A673 (cell line): ENCODE measurements around the gene CWC15. TPM values are rescaled to one million over a fixed set of nuclear protein-coding genes. Genes with fewer than 3 reads are reported as not detected.
"Not testable (repeated sequence)": the region's sequence is repeated elsewhere in the genome, so short reads cannot be mapped to it uniquely, and the experiment has no call there.

Experiments
- BruUV-seq: library from RNA; stranded (reverse); fragments of 400-500 nt; replicated peaks from 2 replicates; lab custom pipeline; 2021; lab: Mats Ljungman, UMichigan
- CTCF ChIA-PET: fragments of 300-600 bp; sonication (Branson Sonifier 250); formaldehyde crosslinking; loops from one replicate; lab custom pipeline; 2022; ENCODE audit warnings: antibody characterized with exemption; lab: Charles Lee
- POLR2A ChIA-PET: fragments of 300-600 bp; sonication (Branson Sonifier 250); formaldehyde crosslinking; loops from one replicate; lab custom pipeline; 2022; ENCODE audit warnings: antibody characterized with exemption; ENCODE audit not compliant: low non-redundant PET; lab: Charles Lee
- DNase-seq: peaks from one replicate; pipeline ENCODE4 v3.0.0-alpha.2; 2015; ENCODE audit warnings: low spot score
- H3K27ac ChIP-seq: fragments of 200-600 bp; sonication (generic); 2 replicates; pipeline ENCODE4 v1.5.1; 2016; ENCODE audit warnings: mixed run types, low read depth, mild to moderate bottlenecking, mixed read lengths, antibody characterized with exemption, low read length; ENCODE audit not compliant: poor library complexity, severe bottlenecking
- H3K27me3 ChIP-seq: fragments of 200-600 bp; sonication (generic); replicated peaks from 2 replicates; pipeline ENCODE4 v1.6.1; 2017; ENCODE audit warnings: mixed run types, low read depth, mild to moderate bottlenecking, mixed read lengths, antibody characterized with exemption, low read length; ENCODE audit not compliant: insufficient read depth, poor library complexity
- H3K36me3 ChIP-seq: fragments of 200-600 bp; sonication (generic); 2 replicates; pipeline ENCODE4 v1.6.1; 2016; ENCODE audit warnings: mixed run types, mild to moderate bottlenecking, mixed read lengths, antibody characterized with exemption, low read length; ENCODE audit not compliant: insufficient read depth, poor library complexity, severe bottlenecking
- H3K4me1 ChIP-seq: fragments of 200-600 bp; sonication (generic); 2 replicates; pipeline ENCODE4 v1.6.1; 2017; ENCODE audit warnings: mixed run types, mild to moderate bottlenecking, mixed read lengths, antibody characterized with exemption, low read length; ENCODE audit not compliant: insufficient read depth, poor library complexity, severe bottlenecking
- H3K4me3 ChIP-seq: fragments of 200-600 bp; sonication (generic); 2 replicates; pipeline ENCODE4 v1.5.1; 2016; ENCODE audit warnings: low read depth, mixed run types, mild to moderate bottlenecking, mixed read lengths, low read length; ENCODE audit not compliant: poor library complexity, severe bottlenecking
- H3K9me3 ChIP-seq: fragments of 200-600 bp; sonication (generic); 2 replicates; pipeline ENCODE4 v1.6.1; 2016; ENCODE audit warnings: mixed run types, low read depth, mild to moderate bottlenecking, mixed read lengths, antibody characterized with exemption, low read length; ENCODE audit not compliant: poor library complexity, severe bottlenecking
- EZH2 ChIP-seq: fragments of 200-600 bp; sonication (generic); IDR thresholded peaks from 2 replicates; pipeline ENCODE4 v1.6.1; 2017; ENCODE audit warnings: borderline replicate concordance, low read depth, mild to moderate bottlenecking, mixed read lengths, antibody characterized with exemption, low read length; ENCODE audit not compliant: poor library complexity, severe bottlenecking
- intact Hi-C: fragments of 100-400 bp; cut with micrococcal nuclease; formaldehyde crosslinking; loops from one replicate; pipeline ENCODE4 v1.10.0; 2022; ENCODE audit not compliant: unreplicated experiment
- total RNA-seq: library from RNA; stranded (reverse); gene quantifications from 2 replicates; pipeline ENCODE4 v1.2.3, GENCODE V29; 2021
- TF ChIP-seq, protein P1 (sequence below): fragments of 300-800, 200-600 bp; sonication (generic); conservative IDR thresholded peaks from 2 replicates; pipeline ENCODE4 v1.5.1; 2017; ENCODE audit warnings: low read depth, mild to moderate bottlenecking, antibody characterized with exemption, low read length, moderate library complexity, mixed read lengths

The CWC15 gene
- total RNA-seq, 1 experiment from 2014 or later = 86.7 TPM

DNA sequence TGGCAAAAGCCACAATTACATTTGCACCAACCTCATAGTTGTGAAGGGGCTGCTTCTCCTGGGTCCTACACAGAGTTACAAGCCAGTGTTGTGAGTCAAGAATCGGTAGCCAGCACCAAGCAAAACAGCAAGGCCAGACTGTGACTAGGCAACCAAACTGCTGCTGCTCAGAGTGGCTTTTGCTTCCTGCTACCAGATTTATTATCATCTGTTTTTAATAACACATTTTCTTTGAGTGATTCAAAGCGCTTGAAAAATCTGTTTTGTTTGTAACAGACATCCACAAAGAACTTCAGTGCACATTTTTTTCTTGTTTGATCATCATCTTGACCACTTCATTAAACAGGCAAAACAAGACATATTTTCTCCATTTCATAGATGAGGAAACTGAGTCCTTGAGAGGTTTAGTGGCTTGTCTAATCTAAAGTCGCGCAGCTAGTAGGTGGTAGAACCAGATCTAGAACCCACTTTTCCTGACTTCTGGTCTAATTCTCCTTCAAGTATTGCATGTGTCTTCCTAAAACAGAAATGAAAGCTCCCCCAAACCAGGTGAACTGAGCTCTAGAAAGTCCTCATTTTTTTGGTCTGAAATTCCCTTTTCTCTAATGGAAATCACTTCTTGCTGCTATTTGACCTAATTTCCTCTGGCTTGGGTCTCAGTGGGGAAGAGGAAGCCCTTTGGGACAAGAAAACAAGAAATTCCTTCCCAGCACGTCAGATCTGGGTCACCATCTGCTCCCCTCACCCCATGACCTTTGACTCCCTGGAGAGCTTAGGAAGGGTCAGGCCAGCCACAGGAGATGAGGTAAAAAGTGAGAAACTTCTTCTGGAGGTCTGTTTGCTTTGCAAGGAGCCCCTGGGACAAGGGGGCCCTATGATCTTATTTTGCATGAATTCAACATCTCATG, 39.9 kb downstream of the CWC15 start:
- POLR2A ChIA-PET = no interaction called here
- BruUV-seq = no TSS peak
- H3K9me3 ChIP-seq = no peaks in the 10 kb centered on the region

DNA sequence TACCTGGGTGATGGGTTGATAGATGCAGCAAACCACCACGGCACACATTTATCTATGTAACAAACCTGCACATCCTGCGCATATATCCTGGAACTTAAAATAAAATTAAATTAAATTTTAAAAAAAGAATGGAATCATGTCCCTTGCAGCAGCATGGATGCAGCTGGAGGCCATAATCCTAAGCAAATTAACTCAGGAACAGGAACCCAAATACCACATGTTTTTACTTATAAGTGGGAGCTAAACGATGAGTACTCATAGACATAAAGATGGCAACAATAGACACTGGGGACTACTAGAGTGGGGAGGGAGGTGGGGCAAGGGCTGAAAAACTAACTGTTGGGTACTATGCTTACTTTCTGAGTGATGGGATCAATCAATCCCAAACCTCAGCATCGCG, 40.9 kb downstream of the CWC15 start:
- H3K36me3 ChIP-seq = no peaks in the 10 kb centered on the region
- ChIA-PET CTCF (no interaction called here), POLR2A (no interaction called here)
- no peaks in the 10 kb centered on the region for H3K27me3 ChIP-seq
- intact Hi-C loops = no loop called here
- no TSS peak for BruUV-seq
- no peak overlapping the region for H3K4me3 ChIP-seq
- no peak for DNase-seq
- peaks cover 37% of the 10 kb centered on the region for H3K4me1 ChIP-seq
- H3K27ac ChIP-seq = no peak overlapping the region
- H3K9me3 ChIP-seq = no peaks in the 10 kb centered on the region
- TF ChIP-seq EZH2 = no peak
- TF ChIP-seq, protein P1, sequence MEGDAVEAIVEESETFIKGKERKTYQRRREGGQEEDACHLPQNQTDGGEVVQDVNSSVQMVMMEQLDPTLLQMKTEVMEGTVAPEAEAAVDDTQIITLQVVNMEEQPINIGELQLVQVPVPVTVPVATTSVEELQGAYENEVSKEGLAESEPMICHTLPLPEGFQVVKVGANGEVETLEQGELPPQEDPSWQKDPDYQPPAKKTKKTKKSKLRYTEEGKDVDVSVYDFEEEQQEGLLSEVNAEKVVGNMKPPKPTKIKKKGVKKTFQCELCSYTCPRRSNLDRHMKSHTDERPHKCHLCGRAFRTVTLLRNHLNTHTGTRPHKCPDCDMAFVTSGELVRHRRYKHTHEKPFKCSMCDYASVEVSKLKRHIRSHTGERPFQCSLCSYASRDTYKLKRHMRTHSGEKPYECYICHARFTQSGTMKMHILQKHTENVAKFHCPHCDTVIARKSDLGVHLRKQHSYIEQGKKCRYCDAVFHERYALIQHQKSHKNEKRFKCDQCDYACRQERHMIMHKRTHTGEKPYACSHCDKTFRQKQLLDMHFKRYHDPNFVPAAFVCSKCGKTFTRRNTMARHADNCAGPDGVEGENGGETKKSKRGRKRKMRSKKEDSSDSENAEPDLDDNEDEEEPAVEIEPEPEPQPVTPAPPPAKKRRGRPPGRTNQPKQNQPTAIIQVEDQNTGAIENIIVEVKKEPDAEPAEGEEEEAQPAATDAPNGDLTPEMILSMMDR = no peak

More for the DNA sequence above, 39.9 kb downstream of the CWC15 start:
- Histone ChIP-seq H3K27me3 (no peaks in the 10 kb centered on the region), H3K4me3 (no peak overlapping the region), H3K27ac (peak overlapping the region; percentile 64), H3K36me3 (no peaks in the 10 kb centered on the region), H3K4me1 (peaks cover 40% of the 10 kb centered on the region)
- TF ChIP-seq, protein P1 = no peak
- TF ChIP-seq EZH2 = no peak
- peak; percentile 41 for DNase-seq
- CTCF ChIA-PET = no interaction called here
- intact Hi-C loops = no loop called here

GRCh38 chr11:94932072-94932471, 41.3 kb downstream of the CWC15 start:
- intact Hi-C loops, DNase-seq, BruUV-seq: not testable (repeated sequence)

More at GRCh38 chr11:94932072-94932471, 41.3 kb downstream of the CWC15 start:
- POLR2A ChIA-PET, CTCF ChIA-PET, H3K4me3 ChIP-seq, H3K27ac ChIP-seq, H3K36me3 ChIP-seq, H3K9me3 ChIP-seq, H3K27me3 ChIP-seq: not testable (repeated sequence)
- peaks cover 41% of the 10 kb centered on the region for H3K4me1 ChIP-seq
